DMS53 (cell line): ENCODE data around the gene ITGB1.

Experiments used
- DNase-seq: peaks from one replicate; lab custom pipeline; 2025; lab: John Stamatoyannopoulos, UW

Gene ITGB1

DNA sequence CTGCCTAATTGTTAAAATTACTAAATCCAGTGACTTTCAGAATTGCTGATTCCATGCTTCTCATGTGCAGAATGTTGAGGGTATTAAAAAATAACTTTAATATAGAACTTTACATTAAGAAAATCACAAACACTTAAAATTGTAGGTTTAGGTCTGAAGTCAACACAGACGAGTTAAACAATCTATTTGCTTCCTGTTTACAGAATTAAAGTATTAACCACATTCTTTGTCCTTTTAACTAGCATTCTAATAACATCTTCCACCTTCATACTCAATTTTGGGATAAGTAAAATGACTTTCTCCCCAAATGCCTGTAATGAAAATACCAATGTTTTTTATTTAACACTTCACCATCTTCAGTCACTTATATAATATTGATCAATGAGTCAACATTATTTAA lies 2.2 kb downstream of the ITGB1 start:
- DNase-seq, result no peak

- no peak for DNase-seq
Measured at GRCh38 chr10:32955299-32955772, 2.7 kb downstream of the ITGB1 start.

DNA sequence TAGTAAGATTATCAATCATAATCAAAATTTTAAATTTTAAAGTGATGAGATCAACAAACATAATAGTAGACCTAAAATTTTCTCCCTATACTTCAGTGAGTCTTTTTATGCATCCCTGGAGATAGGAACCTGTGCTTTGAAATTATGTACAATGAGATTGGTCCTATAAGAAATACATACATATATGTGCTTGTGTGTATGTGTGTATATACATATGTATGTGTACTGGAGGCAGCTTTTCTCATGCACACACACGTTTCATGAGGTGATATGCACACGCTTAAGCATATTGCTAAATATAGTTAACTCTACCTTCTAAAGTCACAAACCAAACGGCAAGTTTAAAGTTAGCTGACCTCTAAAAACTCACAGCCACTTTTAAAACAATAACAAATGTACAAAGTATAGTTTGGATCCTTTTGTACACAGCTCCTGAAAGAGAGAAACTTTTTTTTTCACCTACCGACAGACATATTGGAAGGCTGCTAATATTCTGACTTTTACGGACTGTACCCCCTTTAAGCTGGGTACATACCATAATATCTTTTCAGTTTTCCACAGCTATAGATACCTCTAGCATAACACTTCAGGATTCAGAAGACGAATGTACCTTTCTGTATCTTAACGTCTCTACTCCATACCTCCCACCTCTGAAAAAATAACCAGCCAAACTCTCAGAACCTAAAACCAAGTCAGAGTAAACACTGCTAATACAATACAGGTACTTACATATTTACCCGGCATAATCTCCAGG lies 3.3 kb downstream of the ITGB1 start:
- DNase-seq, result peak; percentile 8

DNA sequence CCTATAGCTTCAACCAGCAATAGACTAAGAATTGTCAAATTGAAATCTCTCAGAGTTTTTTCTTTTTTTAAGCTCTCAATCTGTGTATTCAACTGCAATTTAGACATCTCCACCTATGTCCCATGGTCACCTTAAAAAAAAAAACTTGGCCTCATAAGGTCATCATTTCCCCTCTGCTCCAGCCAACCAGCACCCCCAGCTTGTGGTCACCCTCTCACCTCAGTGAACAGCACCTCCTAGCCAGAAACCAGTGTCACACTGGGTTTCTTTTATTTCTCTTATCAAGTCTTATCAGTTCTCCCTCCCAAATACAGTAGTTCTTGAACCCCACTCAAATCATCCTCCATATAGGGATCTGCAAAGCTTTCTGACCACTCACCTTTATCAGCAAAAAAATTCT lies 4.0 kb downstream of the ITGB1 start:
- no peak for DNase-seq

GRCh38 chr10:32953277-32953927 lies 4.6 kb downstream of the ITGB1 start:
- DNase-seq, result no peak

DNA sequence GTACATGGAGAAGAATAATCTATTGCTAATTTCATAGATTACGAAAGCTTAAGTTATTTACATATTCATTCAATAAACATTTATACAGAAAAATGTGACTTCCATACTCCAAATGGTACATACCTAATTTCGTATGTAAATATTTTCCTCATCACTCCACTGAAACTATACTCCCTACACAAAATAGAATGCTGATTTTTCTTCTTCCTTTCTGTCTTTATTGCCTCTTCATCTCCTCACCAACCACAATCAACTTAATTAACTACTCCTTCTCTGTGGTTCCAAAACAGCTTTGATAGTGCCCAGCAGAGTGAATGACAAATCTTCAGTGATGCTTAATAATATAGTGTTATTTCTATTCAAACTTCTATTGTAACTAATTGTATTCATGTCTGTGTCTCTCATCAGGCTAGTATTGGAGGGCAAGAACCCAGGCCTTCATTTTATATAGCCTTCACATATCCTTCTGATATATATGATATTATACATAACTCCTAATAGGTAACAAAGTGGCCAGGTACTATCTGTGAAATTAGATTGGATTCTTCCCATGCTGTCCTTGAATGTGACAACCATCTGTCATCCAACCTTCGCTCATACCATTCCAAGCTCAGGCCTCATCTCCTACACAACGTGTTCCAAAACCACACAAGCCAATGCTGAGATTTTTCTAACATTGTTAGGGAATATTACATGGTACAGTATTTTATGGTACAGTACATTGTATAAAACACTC lies 5.3 kb downstream of the ITGB1 start:
- DNase-seq, result no peak

- no peak for DNase-seq
Measured at GRCh38 chr10:32952094-32952493, 5.9 kb downstream of the ITGB1 start.

DNA sequence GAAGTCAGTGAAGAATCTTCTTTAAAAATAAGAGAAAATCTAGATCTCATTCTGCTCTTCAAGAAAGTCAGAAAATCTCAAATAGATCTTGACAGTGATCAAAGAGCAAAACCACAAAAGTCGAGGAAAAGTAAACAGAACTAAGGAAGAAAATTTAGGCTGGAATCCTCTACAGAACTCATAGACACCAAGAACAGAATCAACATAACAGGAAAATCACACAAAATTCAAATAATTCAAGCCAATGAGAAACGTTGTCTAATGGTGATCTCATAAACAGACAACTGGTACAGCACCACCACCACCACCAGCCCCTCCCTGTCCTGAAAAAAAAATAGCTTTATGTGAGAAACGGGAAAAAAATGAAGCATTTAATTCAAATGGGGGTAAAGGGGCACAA lies 6.9 kb downstream of the ITGB1 start:
- DNase-seq, result no peak

DNA sequence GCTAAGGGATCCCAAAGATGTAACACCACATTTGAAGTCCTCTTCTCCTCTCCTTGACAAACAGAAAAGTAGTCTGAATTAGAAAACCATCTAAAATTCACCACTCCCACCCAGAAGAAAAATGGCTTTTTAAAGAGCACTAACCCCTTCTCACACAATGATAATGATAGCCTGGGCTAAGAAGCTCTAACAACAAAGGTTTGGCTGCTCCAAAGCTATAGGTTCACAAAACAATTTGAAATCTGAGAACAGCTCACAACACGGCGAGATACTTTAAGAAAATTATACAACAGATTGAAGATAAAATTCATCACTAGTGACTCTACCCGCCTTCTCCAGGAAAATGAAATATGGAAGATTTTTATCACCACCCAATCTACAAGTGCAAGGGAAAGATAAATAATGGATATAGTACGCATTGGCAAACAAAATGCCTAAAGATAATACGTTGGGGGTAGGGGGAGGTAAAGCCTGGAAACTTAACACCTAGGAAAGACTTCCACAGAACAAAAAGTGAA lies 7.4 kb downstream of the ITGB1 start:
- no peak for DNase-seq

- no peak for DNase-seq
Measured at GRCh38 chr10:32949221-32949678, 8.8 kb downstream of the ITGB1 start.

DNA sequence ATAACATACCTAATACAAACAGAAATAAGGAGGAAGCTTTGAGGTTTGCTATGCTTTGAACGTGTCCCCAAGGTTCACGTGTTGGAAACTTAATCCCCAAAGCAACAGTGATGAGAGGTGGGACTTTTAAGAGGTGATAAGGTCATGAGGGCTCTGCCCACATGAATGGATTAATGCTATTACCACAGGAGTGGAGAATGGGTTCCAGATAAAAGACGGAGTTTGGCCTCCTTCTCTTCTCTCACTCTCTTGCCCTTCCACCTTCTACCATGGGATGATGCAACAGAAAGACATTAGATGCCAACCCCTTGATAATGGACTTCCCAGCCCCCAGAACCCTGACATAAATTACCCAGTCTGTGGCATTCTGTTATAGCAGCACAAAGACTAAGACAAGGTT lies 9.6 kb downstream of the ITGB1 start:
- no peak for DNase-seq

DNA sequence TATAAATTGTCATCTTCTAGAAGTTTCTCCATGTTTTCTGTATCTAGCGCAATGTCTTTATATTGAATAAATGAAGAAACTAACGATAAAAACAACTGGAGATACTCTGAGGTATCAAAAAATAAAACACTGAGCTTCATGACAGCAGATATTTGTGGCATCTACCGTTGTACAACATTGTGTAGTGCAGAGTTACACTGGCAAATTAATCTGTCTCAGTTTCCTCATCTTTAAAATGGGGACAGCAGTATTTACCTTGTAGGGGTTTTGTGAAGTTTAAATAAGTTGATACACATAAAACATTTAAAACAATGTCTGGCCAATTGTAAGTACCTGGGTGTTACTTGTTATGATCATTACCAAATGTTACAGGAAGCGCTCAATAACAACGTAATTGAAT lies 10.4 kb downstream of the ITGB1 start:
- no peak for DNase-seq

DNA sequence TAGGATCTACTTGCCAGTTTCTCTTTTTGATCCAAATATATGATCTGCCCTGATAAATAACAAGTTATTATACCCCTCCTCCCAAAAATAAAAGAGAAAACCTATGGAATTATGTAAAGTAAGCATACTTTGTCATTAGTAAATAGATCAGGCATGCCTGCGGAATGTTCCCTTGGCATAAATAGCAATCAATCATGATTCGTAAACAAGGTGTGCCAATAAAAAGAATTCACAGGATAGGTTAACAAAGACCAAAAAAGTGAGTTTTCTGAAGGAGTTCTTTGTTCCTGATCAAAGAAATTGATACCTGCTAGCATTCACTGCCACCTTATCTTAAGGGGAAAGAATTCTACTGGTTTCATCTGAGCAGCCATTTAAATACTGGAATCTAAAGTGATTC lies 11.9 kb downstream of the ITGB1 start:
- no peak for DNase-seq

GRCh38 chr10:32943854-32944661 lies 14.0 kb downstream of the ITGB1 start:
- DNase-seq, result peak; percentile 12

DNA sequence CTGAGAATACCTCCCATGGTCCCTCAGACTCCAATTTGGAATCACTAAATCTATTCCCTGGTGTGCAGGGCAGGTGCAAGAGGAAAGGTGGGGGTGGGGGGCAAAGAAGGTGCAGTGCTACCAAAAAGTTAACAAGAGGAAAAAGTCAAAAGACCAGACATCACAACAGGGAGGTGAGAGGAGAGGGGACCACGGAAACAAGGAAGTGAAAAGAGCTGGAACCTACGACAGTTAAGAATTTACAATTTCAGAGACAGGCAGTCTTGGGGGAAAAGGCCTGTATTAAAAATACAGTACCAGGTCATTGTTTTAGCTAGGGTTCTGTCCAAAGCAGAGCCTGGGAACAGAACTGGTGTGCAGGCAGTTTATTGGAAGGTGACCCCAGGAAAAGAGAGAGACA lies 14.6 kb downstream of the ITGB1 start:
- DNase-seq, result no peak

DNA sequence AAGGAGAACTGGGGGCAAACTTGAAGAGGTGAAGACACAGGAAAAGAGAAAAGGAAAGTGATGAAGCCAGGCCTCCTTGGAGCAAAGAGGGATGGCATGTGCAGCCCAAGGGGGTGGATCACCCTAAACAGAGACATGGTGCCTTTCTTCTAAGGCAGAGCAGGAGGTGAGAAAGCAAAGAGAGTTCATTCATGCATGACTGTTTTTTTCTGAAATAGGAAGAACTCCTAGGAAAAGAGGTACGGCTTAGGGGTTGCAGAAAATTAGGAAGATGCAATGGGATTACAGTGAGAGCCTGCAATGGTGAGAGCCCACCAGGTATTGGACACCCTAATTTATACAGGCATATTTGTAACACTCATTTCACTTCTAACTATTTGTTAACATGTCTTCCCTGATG lies 15.9 kb downstream of the ITGB1 start:
- DNase-seq, result no peak

DNA sequence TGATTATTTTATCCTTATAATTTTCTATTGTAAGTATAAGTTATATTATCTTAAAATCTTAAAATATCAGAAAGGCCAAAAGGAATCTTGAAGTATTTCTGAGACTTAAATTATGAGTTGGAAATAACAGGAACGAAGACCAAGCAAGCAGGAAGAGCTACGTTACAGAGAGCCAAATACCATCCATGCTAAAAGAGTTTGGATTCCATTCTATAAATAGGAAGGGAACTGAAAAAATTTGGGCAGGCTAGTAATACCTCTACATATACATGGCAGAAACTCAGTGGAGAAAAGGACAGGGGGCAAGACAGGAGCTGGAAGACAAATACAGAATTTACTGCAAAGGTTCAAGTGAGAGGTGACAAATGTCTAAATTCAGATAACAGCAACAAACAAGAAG lies 16.7 kb downstream of the ITGB1 start:
- DNase-seq, result no peak

- no peak for DNase-seq
Measured at GRCh38 chr10:32940321-32941301, 17.4 kb downstream of the ITGB1 start.

DNA sequence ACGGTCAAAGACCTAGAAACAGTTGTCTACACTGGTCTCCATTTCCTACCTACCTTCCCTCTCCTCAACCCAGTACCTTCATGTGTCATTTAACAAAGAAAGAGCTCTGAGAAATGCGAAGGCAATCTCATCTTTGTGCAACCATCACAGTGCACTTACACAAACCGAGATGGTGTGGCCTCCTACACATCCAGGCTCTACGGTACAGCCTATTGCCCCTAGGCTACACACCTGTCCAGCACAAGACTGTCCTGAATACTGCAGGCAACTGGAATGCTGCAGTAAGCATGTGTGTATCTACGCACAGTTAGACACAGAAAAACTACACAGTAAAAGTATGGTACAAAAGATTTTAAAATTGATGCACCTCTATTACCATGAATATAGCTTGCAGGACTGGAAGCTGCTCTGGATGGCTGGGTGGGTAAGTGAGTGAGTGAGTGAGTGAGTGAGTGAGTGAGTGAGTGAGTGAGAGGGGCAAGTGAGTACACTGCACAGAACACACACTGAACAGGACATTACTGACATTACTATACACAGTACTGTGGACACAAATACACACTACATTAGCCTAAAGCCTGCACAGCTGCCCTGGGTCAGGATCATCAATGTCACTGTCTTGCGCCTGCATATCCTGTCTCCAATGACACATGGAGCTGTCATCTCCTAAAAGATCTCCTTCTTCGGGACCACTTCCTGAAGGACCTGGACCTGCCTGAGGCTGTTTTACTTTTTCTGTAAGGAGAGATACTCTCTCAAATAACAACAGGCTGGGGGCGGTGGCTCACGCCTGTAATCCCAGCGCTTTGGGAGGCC lies 18.5 kb downstream of the ITGB1 start:
- no peak for DNase-seq
